B cell (primary cell): Measurements from ENCODE around the gene ASTL. TPM values are rescaled to one million over a fixed set of nuclear protein-coding genes. Genes with fewer than 3 reads are reported as not detected.

Experiments
- ATAC-seq: fragments of 200-7000 bp; cut with Tn5 transposase; one replicate; pipeline ENCODE4 v1.10.0; 2021; ENCODE audit warnings: low read depth, mild to moderate bottlenecking, moderate number of reproducible peaks, moderate library complexity
- CTCF ChIA-PET: fragments of 350-600 bp; sonication (Branson Sonifier 250); formaldehyde crosslinking; loops from one replicate; lab custom pipeline; 2021; ENCODE audit warnings: antibody characterized with exemption, inconsistent platforms; lab: Charles Lee
- POLR2A ChIA-PET: fragments of 350-600 bp; sonication (Branson Sonifier 250); formaldehyde crosslinking; loops from one replicate; lab custom pipeline; 2021; ENCODE audit warnings: antibody characterized with exemption; lab: Charles Lee
- DNase-seq: peaks from one replicate; pipeline ENCODE4 v3.0.0; 2013
- H2AFZ ChIP-seq: 2 replicates; pipeline ENCODE4 v1.6.1; 2012; ENCODE audit warnings: mild to moderate bottlenecking, low read depth, low read length; ENCODE audit not compliant: insufficient read depth, poor library complexity, severe bottlenecking
- H3K27ac ChIP-seq, 2 donors: 1 replicate in 1 of 2; 2 replicates in 1 of 2; pipeline ENCODE4 v1.5.1; 2012 to 2013; ENCODE audit warnings: low read length in 2 of 2, mild to moderate bottlenecking in 2 of 2, moderate library complexity in 1 of 2
- H3K27me3 ChIP-seq, 4 experiments: fragments of 200-600 bp in 1 of 4; sonication (generic) in 1 of 4; replicated peaks in 1 of 4; 1 replicate in 2 of 4; 2 replicates in 2 of 4; pipeline versions ENCODE4 v1.6.1 to v1.7.0; 2013 to 2016; ENCODE audit warnings: low read length in 3 of 4, mild to moderate bottlenecking in 2 of 4, mixed read lengths in 1 of 4, moderate library complexity in 1 of 4; ENCODE audit not compliant: insufficient read depth in 4 of 4, control insufficient read depth in 3 of 4; ENCODE audit errors: control extremely low read depth in 1 of 4
- H3K36me3 ChIP-seq, 2 experiments: replicated peaks in 1 of 2; 1 replicate in 1 of 2; 2 replicates in 1 of 2; pipeline versions ENCODE4 v1.6.1 to v1.7.1; 2013; ENCODE audit warnings: low read length in 1 of 2; ENCODE audit not compliant: insufficient read depth in 2 of 2, control insufficient read depth in 1 of 2; ENCODE audit errors: control extremely low read depth in 1 of 2, extremely low read depth in 1 of 2
- H3K4me1 ChIP-seq, 2 donors: fragments of 200-600 bp in 1 of 2; sonication (generic) in 1 of 2; 1 replicate in 1 of 2; 2 replicates in 1 of 2; pipeline versions ENCODE4 v1.5.1 to v1.6.1; 2013 to 2017; ENCODE audit warnings: low read length in 2 of 2; ENCODE audit not compliant: control insufficient read depth in 2 of 2, insufficient read depth in 2 of 2
- H3K4me2 ChIP-seq: replicated peaks from 2 replicates; pipeline ENCODE3; 2012; ENCODE audit warnings: mild to moderate bottlenecking, low read depth, low read length; ENCODE audit not compliant: poor library complexity, severe bottlenecking
- H3K4me3 ChIP-seq, 5 experiments: fragments of 200-600 bp in 1 of 5; sonication (generic) in 1 of 5; 1 replicate in 3 of 5; 2 replicates in 2 of 5; pipeline versions ENCODE4 v1.5.1 to v1.7.0; 2011 to 2016; ENCODE audit warnings: low read length in 4 of 5, mild to moderate bottlenecking in 4 of 5, low read depth in 2 of 5, control low read depth in 1 of 5, moderate library complexity in 1 of 5; ENCODE audit not compliant: insufficient read depth in 1 of 5; ENCODE audit errors: control extremely low read depth in 1 of 5, extremely low read depth in 1 of 5
- H3K79me2 ChIP-seq: fragments of 200-600 bp; sonication (generic); one replicate; pipeline ENCODE4 v1.6.0; 2016; ENCODE audit warnings: low read length; ENCODE audit not compliant: control insufficient read depth, insufficient read depth
- H3K9ac ChIP-seq: fragments of 200-600 bp; sonication (generic); 2 replicates; pipeline ENCODE4 v1.6.1; 2017; ENCODE audit warnings: mild to moderate bottlenecking, low read length, moderate library complexity
- H3K9me3 ChIP-seq, 3 donors: one replicate each; pipeline versions ENCODE4 v1.6.1 to v1.7.1; 2013; ENCODE audit warnings: low read length in 2 of 3; ENCODE audit not compliant: control insufficient read depth in 2 of 3, insufficient read depth in 1 of 3; ENCODE audit errors: control extremely low read depth in 1 of 3
- H4K20me1 ChIP-seq: 2 replicates; pipeline ENCODE4 v1.6.0; 2012; ENCODE audit warnings: mild to moderate bottlenecking, low read length; ENCODE audit not compliant: insufficient read depth, control insufficient read depth, poor library complexity, severe bottlenecking
- H3K27ac Mint-ChIP-seq: one replicate; pipeline ENCODE4 v1.8.0; 2021; ENCODE audit warnings: mixed read lengths
- H3K27me3 Mint-ChIP-seq: one replicate; pipeline ENCODE4 v1.8.0; 2021; ENCODE audit warnings: mixed read lengths
- H3K4me1 Mint-ChIP-seq: one replicate; pipeline ENCODE4 v1.8.0; 2021; ENCODE audit warnings: mixed read lengths
- H3K4me3 Mint-ChIP-seq: one replicate; pipeline ENCODE4 v1.8.0; 2021; ENCODE audit warnings: mixed read lengths
- H3K9me3 Mint-ChIP-seq: one replicate; pipeline ENCODE4 v1.8.0; 2022; ENCODE audit warnings: mixed read lengths; ENCODE audit not compliant: insufficient read depth
- CTCF ChIP-seq: fragments of 200-600 bp; IDR thresholded peaks from one replicate; pipeline ENCODE4 v1.8.0; 2022; ENCODE audit warnings: antibody characterized with exemption, mild to moderate bottlenecking
- EZH2 ChIP-seq: IDR thresholded peaks from 2 replicates; pipeline ENCODE4 v1.6.1; 2012; ENCODE audit warnings: borderline replicate concordance, low read depth, mild to moderate bottlenecking, moderate library complexity, low read length; ENCODE audit not compliant: insufficient read depth, poor library complexity, severe bottlenecking
- WGBS: methylation state at CpG from one replicate; pipeline ENCODE4 v1.1.5; 2013; ENCODE audit warnings: missing lambda C conversion rate; ENCODE audit not compliant: insufficient coverage; 5-methylcytosine and 5-hydroxymethylcytosine counted together
- intact Hi-C: fragments of 100-400 bp; cut with micrococcal nuclease; formaldehyde crosslinking; loops from one replicate; pipeline ENCODE4 v1.10.0; 2022
- polyA plus RNA-seq: library from polyadenylated mRNA; depleted of rRNA; stranded (reverse); fragments of >200 nt; gene quantifications from 2 replicates; pipeline ENCODE4 v1.2.3, GENCODE V29; 2012
- total RNA-seq, 2 donors: library from RNA; stranded (reverse); fragments of 120-200 nt in 1 of 2; gene quantifications; 1 replicate in 1 of 2; 2 replicates in 1 of 2; pipeline versions ENCODE4 v1.2.3 to v1.2.4, GENCODE V29; 2013 to 2022

Gene ASTL
- total and polyA plus RNA-seq, 2 donors (not counting 1 experiment from before 2014, with no cell fraction given) = 0.15 to 0.59 TPM

- H3K79me2 ChIP-seq = no peaks in the 10 kb centered on the region
Measured at GRCh38 chr2:96097951-96098823, 40.1 kb downstream of the ASTL start.

More at GRCh38 chr2:96097951-96098823, 40.1 kb downstream of the ASTL start:
- H3K4me3 Mint-ChIP-seq = no peak overlapping the region
- Histone ChIP-seq H3K4me2 (no peak overlapping the region), H3K9me3 (no peaks in the 10 kb centered on the region), H3K27ac (no peak overlapping the region), H3K4me3 (no peak overlapping the region), H3K36me3 (no peaks in the 10 kb centered on the region), H3K27me3 (peaks cover 0 to 3% (median 0%) of the 10 kb centered on the region in 4 experiments), H2AFZ (no peak overlapping the region), H3K9ac (no peak overlapping the region), H3K4me1 (no peaks in the 10 kb centered on the region), H4K20me1 (no peaks in the 10 kb centered on the region)
- H3K27ac Mint-ChIP-seq = no peak overlapping the region
- H3K4me1 Mint-ChIP-seq = no peaks in the 10 kb centered on the region
- TF ChIP-seq CTCF = no peak
- no peak for TF ChIP-seq EZH2
- ChIA-PET CTCF (interaction anchor here (1.0 to 1.9 kb wide), 2 partner anchors 19 to 162 kb away, joined by 3 to 4 read pairs; no protein-coding TSS in a partner anchor), POLR2A (no interaction called here)
- ATAC-seq = no peak
- peaks cover 15% of the 10 kb centered on the region for H3K27me3 Mint-ChIP-seq
- intact Hi-C loops = no loop called here
- WGBS = 71% methylated on average over 5 of the region's 7 CpGs
- H3K9me3 Mint-ChIP-seq = no peaks in the 10 kb centered on the region
- peak; percentile 2 for DNase-seq
